Central memory CD4-positive, alpha-beta T cell (primary cell): Measurements from ENCODE around the gene AUTS2.

ENCODE experiments used
- DNase-seq: peaks from one replicate; pipeline ENCODE4 v3.0.0; 2022

AUTS2 gene

DNA sequence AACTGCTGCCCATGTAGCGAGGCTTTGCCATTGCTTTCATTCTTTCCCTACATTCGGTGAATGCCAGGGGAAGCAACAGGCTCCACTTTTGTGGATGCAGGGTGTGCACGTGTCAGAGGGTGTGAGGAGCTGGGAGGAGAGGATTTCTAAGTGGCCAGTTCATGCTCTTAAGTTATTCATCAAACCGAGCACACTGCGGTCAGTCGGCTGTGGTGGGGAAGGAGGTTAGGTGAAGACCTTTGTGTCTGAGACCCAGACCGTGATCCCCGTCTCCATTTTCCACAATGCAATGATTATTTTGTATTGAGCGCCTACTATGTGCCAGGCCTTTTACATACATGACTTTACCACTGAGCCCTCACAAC lies 1095.0 kb downstream of the AUTS2 start:
- DNase-seq: no peak

DNA sequence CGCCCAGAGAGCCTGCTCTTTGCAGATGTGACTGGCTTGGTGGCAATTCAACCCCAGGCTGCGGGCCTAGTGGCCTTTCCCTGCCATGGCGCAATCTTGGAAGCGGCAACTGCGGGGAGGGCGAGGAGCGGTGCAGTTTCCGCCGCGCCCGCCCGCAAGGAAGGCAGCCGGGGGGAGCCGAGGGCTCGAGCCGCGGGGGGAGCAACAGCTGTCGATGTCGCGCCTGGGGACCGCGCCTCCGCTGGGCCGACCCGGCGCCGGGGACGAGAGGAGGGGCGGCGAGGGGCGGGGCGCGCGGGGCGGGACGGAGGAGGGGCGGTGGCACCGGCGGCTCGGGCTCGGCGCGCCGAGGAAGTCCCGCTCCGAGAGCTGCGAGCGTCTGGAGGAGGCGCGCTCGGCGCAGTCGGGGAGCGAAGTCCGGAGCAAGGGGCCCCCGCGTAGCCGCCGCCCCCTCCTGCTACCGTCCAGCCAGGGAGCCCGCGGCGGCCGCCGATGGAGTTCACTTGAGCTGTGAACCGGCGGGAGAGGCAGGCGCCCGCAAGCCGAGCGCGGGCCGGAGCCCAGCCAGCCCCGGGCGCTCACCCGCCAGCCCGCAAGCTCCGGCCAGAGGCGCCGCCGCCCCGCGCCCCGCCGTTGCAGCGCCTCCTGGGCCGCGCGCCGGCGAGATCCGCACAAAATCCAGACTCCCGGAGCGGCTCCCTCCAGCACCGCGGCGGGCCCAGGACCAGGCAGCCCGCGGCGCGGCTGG lies 1095.6 kb downstream of the AUTS2 start:
- DNase-seq: peak; percentile 76

DNA sequence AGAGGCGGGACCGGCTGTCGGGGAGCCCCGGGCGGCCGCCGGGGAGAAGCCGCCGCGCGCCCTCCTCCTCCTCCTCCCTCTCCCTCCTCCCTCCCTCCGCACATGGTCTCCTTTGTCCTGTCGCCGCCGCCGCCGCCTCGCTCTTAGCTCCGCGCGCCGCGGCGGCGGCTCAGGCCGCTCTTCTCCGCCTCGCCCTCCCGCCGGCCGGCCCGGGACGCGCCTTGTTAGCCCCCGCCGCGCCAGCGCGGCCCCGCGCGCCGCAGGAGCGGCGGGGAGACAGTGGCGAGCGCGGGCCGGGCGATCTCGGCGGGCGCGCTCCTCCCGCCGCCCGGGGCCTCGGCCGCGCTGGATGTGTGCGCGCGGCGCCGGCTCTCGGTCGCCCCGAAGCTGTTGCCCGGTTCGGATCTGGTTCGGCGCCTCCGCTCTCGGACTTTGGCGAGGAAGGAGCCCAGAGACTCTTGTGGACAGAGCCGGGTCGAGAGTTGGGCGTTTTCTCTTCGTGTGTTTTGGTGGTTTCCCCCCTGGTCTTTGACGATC lies 1096.2 kb downstream of the AUTS2 start:
- peak; percentile 23 for DNase-seq

DNA sequence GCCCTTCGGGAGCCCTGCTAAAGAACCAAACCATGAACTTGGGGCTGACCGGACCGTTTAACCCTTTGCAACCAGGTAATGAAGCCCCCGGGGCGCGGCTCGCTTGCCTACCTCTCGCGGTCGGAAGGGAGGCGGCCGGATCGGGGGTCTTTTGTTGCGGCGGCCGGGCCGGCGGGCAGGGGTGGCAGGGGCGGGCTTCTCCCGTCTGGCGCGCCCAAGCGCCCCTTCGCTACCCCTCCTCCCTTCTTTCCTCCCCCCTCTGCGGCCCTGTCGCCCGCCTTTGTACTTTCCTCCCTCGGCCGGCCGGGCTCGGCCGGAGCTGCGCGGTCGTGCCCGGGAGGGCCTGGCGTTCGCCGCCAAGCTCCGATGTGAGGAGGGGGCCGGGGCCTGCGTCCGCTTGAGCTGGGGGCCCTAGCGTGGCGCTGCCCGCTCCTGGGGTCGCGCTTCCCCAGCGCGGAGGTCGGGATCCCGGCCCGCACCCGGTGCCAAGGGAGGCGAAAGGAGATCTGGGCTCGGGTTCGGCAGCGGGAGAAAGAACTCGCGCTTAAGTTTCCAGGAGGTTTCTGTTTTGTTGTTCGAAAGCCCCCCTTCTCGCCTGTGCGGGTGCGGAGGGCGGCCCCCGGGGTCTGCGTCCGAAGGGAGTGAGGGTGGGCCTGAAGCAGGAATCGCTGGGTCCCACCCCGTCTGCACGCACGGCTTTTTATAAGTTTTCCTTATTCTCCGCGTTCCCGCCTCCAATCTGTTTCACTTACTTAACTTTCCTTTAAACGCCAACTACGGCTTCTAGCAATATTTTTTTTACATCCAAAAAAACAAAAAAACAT lies 1096.9 kb downstream of the AUTS2 start:
- DNase-seq: no peak

DNA sequence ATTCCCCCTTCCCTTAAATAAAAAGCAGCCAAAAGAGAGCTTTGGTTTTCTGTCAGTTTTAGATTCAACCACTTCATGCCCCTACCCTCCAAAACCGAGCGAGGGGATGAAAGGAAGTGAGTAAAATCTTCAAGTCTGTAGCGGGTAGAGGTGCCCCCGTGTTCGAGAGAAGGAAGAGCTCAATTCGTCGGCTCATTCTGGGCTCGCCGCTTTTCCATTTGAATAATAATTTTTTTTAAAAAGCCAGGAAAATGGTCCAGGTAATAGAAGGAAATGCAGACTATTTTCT lies 1097.5 kb downstream of the AUTS2 start:
- DNase-seq: peak; percentile 27

DNA sequence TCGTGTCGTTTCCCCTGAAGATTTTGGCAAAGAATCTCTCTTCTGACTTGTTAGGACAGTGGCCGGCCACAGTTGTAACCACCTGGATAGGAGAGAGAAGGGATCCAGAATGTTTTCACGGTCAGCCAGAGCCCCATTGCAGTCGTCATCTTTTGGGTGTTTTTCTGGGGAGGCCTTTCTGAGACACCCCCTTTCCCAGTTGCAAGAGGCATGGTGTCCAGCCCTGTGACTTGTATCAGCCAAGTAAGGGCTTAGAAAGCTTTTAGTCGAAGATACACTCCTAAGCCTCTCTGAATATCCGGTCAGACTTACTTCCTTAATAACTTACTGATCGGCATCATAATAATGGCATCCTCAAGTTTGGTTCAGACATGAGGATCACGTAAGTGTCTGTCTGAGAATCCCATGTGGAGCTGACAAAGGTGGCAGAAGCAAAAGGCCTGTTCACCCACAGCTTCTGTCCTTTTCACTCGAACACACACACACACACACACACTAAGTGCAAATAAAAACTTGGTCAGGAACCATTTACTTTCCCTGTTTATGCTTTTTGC lies 1098.0 kb downstream of the AUTS2 start:
- no peak for DNase-seq

DNA sequence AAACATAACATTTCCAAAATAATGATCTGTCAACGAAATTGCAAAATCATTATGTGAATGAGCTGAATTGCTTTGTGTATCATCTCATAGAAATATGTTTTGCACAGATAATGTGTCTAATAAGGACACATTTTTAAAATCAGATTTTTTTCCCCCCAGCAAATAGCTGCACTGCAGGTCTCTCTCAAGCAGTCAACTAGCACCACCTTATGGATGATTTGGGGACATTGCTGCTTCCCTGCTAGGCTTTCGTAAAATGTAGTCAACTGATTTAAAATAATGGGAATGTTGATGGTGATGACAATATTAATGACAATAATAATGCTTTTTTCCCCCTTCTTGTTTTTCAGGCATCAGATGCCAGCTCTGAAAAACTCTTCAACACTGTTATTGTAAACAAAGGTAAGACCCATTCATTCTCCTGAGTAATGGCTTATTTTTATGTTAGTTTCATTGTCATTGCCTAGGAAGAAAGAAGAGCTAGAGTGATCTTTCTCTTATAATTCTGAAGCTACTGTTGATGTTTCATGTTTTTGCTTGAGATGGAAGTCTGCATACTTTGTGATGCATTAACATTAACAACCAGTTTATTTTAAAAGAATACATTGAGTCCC lies 1100.1 kb downstream of the AUTS2 start:
- DNase-seq: peak; percentile 53

DNA sequence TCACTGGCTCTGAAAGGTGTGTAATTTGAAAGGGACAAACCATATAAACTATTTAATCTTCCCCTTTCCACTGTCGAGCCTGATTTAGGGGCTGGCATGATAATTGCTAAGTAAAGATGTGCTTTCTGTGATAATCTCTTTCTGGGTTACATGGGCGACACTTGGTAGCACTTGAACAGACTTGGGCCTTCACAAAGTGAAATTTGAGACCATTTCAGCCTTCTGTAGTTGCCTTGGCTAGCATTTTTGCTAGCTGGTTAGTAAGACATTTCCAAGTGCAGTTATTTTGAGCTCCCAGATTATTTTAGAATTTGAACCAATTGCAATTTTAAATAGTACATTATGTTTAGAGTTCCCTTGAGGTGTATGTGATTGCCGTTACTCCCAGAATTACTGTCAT lies 1101.0 kb downstream of the AUTS2 start:
- no peak for DNase-seq

DNA sequence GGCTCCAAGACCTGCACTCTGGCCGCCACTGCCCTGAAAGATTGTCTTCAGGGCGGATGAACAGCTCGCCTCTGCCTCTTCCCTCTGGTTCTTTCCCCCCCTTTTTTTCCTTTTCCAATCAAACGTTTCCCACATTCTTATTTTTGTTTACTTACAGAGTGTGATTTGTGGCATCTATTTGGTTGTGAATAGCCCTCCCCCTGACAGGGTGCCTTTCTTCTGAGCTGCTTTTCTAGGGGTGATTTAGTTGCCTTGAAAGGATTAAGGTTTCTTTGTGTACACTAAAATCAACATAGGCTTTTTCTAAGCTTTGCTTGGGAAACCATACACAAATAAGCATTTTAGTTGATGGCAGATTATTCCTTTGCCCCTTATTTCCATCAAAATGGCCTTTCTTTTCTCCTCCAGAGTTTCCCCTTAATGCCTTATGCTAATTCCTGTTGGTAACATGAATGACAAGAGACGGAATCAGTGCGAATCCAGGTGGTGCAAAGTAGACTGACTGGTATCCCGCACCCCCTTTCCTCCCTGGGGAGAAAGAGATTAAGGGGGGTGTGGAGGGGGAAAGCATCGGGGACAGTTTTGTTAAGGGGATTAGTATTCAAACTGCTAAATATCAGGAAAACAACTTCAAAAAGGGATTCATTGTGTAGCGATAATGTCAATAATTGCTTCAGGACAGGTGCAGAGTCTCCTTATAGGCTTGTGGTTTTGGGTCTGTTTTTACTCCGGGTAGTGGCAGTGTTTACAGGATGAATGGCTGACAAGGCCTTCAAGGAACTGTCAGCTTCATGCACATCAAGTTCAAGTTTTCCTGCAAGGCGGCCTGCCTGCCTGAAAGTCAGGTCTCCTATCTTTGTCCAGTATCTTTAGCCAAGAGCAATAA lies 1102.0 kb downstream of the AUTS2 start:
- no peak for DNase-seq

DNA sequence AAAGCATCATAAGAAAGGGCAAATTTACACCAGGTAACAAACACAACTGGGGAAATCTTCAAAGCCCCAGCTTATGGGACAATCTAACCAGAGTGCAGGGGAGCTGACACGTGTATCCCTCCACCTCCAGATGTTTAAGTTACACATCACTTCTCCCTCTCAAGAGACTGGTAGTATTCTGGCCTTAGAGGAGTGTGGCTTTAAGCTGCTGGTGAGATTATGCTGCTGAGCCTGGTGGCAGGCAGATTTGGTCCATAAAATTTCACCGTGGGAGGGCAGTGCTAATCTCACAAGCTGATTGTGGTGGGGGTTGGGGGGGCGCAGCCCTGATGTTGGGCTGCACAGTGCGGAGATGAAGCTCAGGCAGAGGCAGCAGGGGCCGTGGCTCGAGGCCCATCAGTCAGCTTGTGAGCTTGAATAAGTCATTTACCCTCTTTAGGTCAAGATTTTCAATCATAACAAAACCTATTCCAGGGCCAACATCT lies 1102.7 kb downstream of the AUTS2 start:
- DNase-seq: no peak

DNA sequence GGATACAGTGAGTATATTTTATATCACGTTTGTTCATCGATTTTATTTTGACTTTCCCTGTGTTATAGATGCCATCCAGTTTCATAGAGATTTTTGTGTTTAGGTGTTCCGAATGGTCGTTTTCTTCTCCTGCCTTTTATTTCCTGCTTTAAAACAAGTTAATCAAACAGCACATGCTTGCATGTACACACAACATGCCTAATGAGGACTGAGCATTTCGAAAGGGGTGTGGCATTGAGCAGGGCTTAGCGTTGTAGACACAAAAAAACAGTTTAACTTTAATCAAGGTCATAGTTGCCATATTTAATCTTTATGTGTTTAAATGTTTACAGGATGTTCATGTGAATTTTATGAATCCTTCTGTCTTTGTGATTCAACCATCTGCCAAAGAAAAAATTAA lies 1103.2 kb downstream of the AUTS2 start:
- no peak for DNase-seq

DNA sequence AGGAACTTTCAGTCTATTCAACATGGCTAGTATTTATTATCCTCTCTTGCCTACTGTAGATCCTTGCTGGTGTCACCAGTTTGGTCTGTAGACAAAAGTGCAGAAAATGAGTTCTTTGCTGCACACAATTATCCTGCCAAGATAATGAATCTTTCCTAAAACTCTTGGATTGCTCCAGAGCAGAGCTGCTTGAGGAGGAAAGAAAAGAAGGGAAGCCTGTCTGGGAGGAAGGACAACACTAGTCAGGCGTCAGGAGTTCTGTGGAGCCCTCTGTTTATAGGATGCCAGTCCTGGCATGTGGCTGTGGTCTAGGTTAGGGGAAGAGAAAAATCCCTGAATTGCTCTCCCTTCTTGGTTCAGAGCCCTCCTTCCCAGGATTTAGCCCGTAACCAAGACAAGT lies 1103.7 kb downstream of the AUTS2 start:
- DNase-seq: no peak

DNA sequence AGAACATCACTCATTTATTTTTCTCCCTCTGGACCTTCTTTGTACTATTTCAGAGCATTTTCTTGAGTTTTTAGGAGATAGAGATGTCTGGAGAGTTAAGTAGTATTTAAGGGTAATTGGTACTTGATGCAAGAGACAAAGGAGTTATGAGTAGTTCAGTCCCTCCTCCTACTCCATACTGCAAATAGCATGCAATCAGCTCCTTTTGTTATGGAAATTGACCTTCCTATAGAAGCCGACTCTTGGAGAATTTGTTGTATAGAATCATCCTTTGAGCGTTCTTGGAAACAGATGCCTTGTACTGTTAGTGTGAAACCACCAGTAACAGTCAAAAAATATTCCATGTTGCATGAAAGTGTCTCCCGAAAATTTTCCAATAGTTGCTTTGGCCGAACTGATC lies 1105.5 kb downstream of the AUTS2 start:
- no peak for DNase-seq

DNA sequence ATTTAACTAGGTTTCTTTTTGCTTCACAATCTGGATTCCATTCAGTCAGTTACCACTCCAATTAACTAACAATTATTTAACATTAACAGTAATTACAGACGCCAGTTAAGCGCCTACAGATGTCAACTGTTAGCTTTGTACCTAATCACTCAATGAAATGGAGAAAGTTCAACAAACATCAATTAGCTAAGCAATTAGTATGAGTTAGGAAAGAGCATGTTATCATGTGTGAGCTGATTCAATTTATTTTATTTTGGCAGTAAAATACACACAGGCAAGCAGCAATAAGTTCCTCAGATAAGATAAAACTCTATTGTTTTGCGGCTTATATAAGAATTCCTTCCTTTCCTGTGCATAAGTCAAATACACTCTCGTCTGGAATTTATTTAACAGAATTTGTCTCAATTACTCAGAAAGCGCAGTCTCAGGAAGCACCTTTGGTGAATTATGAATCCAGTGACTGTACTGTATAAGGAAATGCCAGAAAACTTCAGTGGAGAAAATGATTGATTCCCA lies 1106.6 kb downstream of the AUTS2 start:
- DNase-seq: no peak

DNA sequence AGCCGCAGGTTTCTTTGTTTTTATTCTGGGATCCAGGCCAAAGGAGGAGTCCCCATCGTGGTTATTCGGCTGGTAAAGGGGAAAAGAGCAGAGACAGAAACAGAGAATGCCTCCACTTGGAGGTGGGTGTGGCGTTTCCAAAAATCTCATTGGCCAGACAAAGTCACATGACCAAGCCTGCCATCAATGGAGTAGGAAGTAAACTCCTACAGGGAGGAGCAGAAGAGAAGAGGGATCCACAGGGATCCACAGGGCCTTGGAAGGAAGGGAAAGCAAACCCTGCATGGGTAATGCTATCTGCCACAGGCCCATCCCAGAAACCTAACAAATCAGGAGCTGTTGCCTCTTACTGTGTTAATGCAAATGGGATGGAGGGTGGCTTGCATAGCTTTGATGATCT lies 1107.9 kb downstream of the AUTS2 start:
- DNase-seq: no peak

DNA sequence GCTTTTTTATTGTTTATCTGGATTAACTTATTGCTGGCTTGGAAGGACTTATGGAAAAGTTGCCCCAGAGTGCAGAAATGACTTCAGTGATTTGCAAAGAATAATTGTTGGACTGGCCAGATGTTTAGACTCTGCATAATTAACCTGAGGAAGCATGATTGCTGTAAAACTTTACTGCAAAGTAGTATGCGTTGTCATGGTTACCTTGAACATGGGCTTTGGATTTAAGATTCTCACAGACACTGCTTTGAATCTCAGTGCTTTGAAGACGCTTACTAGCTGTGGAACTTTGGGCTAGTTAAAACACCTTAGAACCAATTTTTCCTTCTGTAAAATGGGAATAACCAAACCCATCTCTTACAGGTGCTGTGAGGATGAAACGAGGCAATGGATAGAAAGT lies 1108.4 kb downstream of the AUTS2 start:
- no peak for DNase-seq

DNA sequence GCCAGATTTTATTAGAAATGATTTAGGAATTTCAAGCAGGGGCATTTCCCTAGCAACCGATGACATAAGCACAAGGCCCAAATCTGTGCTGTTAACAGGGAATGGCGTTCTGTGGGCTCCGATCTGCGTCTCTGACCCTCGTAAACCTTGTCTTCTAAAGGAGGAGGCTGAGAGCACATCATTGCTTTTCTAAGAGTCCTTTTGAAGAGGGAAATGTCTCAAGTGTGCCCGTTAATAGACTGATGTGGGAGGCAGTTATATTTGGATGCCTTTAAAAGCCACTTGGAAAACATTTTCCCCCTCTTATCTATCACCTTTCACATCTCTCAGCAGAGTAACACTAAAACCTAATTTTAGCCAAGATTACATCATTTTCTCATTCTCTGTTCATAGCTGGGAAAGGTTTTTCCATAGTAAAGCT lies 1109.6 kb downstream of the AUTS2 start:
- no peak for DNase-seq

DNA sequence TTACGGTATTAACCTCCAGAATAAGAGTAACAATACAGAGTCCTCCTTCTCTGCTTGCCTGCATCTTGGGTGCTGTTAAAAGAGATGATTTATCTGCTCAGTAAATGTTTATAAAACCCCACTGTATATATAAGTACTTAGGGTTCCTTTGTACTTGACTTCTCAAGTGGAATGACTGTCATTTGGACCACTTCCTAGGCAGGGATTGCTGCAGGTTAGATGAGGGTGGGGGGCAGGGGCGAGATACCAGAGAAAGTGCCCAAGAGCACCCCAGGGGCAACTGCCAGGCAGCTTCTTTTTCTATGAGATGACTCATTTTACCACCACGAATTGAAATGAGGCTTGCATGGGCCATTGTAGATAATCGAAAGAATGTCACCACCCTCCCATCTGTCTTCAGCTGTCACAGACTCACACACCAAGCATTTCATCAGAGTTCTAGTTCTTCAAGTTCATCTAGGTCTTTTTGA lies 1111.8 kb downstream of the AUTS2 start:
- no peak for DNase-seq

DNA sequence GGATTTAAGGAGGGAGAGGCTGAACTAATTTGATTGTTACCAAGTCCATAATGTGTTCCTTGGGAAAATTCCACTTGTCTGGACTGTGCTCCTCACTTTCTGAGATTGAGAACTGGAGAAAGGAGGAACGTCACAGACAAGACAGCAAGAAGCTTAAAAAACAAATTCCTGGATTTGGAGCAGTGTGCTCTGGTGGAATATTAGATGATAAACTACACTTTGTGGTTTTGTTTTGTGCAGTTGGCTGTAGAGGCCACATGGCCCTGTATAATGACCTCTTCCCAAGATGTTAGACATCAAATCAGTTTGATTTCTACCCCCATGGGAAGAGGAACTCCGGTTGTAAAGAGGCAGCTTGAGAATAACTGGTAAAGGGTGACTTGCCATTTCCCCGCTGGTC lies 1112.4 kb downstream of the AUTS2 start:
- no peak for DNase-seq

DNA sequence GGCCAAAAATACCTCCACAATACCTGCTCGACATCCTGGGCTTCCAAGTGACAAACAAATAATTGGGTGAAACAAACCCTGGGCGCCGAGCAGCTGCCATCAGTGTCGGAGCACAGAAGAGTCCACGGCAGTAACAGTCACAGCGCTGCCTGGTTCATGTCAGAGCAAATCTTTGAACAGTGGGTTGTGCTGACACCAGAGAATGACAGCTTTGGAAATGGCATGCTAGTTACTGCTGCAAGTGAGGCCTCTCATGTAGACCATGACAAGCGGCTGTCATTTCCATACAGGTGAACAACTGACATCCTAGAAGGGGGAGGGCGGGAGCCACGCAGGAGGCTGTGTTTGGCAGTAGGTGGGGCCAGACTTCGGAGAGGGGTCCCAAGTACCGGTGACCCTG lies 1113.2 kb downstream of the AUTS2 start:
- no peak for DNase-seq

DNA sequence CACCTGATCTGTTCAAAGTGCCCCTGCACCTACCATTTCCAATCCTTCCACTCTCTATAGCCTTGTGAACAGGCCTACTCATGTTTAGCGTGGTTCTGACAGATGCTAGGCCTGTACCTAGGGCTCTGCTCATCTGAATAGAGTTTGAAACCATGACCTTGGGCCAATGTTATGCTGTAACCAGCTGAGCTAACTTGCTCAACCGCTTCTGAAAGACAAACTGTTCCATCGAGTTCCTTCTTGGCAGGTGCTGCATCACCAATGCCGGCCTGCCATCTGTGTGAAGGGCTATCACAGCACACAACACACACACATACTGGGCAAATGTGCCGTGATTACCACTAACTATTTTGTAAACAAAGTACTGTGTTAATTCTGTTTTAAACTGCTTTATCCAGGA lies 1114.7 kb downstream of the AUTS2 start:
- DNase-seq: no peak

DNA sequence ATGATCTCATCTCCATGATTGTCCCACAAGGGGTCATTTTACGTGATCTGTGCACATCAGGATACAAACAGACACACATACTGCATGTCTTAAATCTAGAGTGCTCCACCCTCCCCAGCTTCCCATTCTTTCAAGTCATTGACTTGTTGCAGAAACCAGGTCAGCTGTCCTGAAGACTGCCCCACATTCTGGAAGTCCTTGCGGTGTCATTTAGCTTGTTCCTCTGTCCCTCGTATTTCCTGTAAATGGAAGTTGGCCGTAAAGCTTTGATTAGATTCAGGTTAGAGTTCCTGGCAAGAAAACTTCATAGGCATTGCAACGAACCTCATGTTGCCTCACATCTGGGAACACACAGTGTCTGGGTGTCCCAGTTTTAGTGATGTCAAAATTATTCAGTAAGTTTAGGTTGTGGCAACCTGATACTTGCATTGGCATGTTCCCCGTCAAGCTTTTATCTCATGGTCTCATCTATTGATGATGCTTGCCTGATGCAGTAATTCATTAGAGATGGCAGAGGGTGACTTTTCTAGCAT lies 1116.3 kb downstream of the AUTS2 start:
- no peak for DNase-seq
